Measurements from ENCODE around the gene PSRC1. TPM values are rescaled to one million over a fixed set of nuclear protein-coding genes. Genes with fewer than 3 reads are reported as not detected.

PSRC1 gene
- total RNA-seq, 2 experiments from 2014 or later = 40.7 to 42.7 TPM

DNA sequence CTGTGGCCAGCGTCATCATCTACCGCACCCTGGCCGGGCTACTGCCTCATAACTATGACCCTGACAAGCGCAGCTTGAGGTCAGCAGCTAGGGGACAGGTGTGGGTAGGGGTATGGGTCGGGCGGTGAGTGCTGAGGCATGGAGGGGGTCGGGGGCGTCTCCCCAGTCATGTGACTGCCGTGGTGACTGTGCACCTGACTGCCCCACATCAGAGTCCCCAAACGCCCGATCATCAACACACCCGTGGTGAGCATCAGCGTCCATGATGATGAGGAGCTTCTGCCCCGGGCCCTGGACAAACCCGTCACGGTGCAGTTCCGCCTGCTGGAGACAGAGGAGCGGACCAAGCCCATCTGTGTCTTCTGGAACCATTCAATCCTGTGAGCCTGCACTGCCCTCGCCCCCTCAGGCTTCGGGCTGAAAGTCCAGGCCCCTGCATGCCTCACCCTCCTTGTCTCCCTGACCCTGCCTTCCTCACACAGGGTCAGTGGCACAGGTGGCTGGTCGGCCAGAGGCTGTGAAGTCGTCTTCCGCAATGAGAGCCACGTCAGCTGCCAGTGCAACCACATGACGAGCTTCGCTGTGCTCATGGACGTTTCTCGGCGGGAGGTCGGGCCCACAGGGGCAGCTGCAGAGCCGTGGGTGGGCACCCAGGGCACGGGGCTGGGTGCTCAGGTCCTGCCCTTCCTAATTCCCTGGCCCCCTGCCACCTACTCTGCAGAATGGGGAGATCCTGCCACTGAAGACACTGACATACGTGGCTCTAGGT lies 13.5 kb downstream of the PSRC1 start:
- Histone ChIP-seq H3K9me3 (ENCODE audit: low read length) (no peaks in the 10 kb centered on the region), H4K20me1 (ENCODE audit: insufficient read depth, low read length) (no peaks in the 10 kb centered on the region), H3K9me2 (ENCODE audit: insufficient read depth, low read length) (no peaks in the 10 kb centered on the region), H3K27ac (ENCODE audit: low read depth, low read length, poor library complexity, severe bottlenecking) (no peak overlapping the region), H3K79me2 (ENCODE audit: insufficient read depth, low read depth, low read length) (no peaks in the 10 kb centered on the region), H3K4me3 (ENCODE audit: low read depth, low read length, poor library complexity, severe bottlenecking) (no peak overlapping the region), H3K36me3 (ENCODE audit: insufficient read depth, low read length) (no peaks in the 10 kb centered on the region), H3K4me1 (ENCODE audit: insufficient read depth, low read length, poor library complexity, severe bottlenecking) (no peaks in the 10 kb centered on the region), H2AFZ (ENCODE audit: low read length) (no peak overlapping the region), H3K4me2 (ENCODE audit: low read length) (no peak overlapping the region)
- CTCF ChIA-PET (ENCODE audit: unreplicated experiment) = no interaction called here
- no peak for TF ChIP-seq EZH2phosphoT487 (IDR thresholded peaks at IDR 0.05; ENCODE audit: borderline replicate concordance, low read depth, low read length)
- TF ChIP-seq, protein P1, sequence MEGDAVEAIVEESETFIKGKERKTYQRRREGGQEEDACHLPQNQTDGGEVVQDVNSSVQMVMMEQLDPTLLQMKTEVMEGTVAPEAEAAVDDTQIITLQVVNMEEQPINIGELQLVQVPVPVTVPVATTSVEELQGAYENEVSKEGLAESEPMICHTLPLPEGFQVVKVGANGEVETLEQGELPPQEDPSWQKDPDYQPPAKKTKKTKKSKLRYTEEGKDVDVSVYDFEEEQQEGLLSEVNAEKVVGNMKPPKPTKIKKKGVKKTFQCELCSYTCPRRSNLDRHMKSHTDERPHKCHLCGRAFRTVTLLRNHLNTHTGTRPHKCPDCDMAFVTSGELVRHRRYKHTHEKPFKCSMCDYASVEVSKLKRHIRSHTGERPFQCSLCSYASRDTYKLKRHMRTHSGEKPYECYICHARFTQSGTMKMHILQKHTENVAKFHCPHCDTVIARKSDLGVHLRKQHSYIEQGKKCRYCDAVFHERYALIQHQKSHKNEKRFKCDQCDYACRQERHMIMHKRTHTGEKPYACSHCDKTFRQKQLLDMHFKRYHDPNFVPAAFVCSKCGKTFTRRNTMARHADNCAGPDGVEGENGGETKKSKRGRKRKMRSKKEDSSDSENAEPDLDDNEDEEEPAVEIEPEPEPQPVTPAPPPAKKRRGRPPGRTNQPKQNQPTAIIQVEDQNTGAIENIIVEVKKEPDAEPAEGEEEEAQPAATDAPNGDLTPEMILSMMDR (conservative IDR thresholded peaks at IDR 0.05; ENCODE audit: low read length) = no peak
- BruUV-seq (replicated peaks) = no TSS peak
- no peak for DNase-seq (ENCODE audit: low spot score)
- POLR2A ChIA-PET = no interaction called here
- intact Hi-C loops (cut with micrococcal nuclease; ENCODE audit: unreplicated experiment) = no loop called here

DNA sequence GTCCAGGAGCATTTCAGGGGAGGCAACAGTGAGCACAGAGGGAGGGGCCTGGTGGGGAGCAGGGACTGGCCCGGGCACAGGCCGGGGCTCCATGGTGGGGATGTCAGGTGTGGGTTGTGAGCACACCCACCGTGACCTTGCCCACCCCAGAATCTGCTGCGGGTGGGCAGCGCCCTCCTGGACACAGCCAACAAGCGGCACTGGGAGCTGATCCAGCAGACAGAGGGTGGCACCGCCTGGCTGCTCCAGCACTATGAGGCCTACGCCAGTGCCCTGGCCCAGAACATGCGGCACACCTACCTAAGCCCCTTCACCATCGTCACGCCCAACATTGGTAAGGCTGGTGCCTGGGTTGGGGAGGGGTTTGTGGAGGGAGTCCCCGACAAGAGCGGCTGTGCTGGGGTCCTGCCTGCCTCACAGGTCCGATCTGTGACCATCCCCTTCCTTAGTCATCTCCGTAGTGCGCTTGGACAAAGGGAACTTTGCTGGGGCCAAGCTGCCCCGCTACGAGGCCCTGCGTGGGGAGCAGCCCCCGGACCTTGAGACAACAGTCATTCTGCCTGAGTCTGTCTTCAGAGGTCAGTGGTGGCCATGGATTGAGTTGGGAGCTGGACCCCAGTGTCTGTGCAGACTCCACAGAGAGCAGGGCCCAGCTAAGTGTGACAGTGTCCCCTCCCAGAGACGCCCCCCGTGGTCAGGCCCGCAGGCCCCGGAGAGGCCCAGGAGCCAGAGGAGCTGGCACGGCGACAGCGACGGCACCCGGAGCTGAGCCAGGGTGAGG lies 14.3 kb downstream of the PSRC1 start:
- intact Hi-C loops (cut with micrococcal nuclease; ENCODE audit: unreplicated experiment) = no loop called here

More for the DNA sequence above, 14.3 kb downstream of the PSRC1 start:
- BruUV-seq (replicated peaks) = no TSS peak
- ChIA-PET POLR2A (no interaction called here), CTCF (ENCODE audit: unreplicated experiment) (no interaction called here)
- Histone ChIP-seq H3K4me2 (ENCODE audit: low read length) (no peak overlapping the region), H3K36me3 (ENCODE audit: insufficient read depth, low read length) (no peaks in the 10 kb centered on the region), H2AFZ (ENCODE audit: low read length) (no peak overlapping the region), H3K9me2 (ENCODE audit: insufficient read depth, low read length) (no peaks in the 10 kb centered on the region), H3K9me3 (ENCODE audit: low read length) (no peaks in the 10 kb centered on the region), H3K79me2 (ENCODE audit: insufficient read depth, low read depth, low read length) (no peaks in the 10 kb centered on the region), H3K4me3 (ENCODE audit: low read depth, low read length, poor library complexity, severe bottlenecking) (no peak overlapping the region), H3K27ac (ENCODE audit: low read depth, low read length, poor library complexity, severe bottlenecking) (no peak overlapping the region), H4K20me1 (ENCODE audit: insufficient read depth, low read length) (no peaks in the 10 kb centered on the region), H3K4me1 (ENCODE audit: insufficient read depth, low read length, poor library complexity, severe bottlenecking) (no peaks in the 10 kb centered on the region)
- DNase-seq (ENCODE audit: low spot score) = no peak
- TF ChIP-seq EZH2phosphoT487 (IDR thresholded peaks at IDR 0.05; ENCODE audit: borderline replicate concordance, low read depth, low read length) = no peak
- TF ChIP-seq, protein P1 (conservative IDR thresholded peaks at IDR 0.05; ENCODE audit: low read length) = no peak

All from OCI-LY7 (cell line).